Activated CD8-positive, alpha-beta memory T cell treated with anti-CD3 and anti-CD28 coated beads, Interleukin-2, amount 10 ng/mL, durations not matched to agents 7 days and 5 days (primary cell): ENCODE measurements around the gene RGS1. TPM values are rescaled to one million over a fixed set of nuclear protein-coding genes. Genes with fewer than 3 reads are reported as not detected.

ENCODE experiments used
- ATAC-seq: fragments of 150-1000 bp; cut with Tn5 transposase; one replicate; pipeline ENCODE4 v1.10.0; 2021; ENCODE audit warnings: moderate library complexity
- CTCF ChIA-PET: fragments of 350-600 bp; sonication (Branson Sonifier 250); formaldehyde crosslinking; loops from one replicate; lab custom pipeline; 2021; ENCODE audit warnings: antibody characterized with exemption; lab: Charles Lee
- DNase-seq: peaks from one replicate; pipeline ENCODE4 v3.0.0-alpha.2; 2020
- H3K27ac Mint-ChIP-seq: one replicate; pipeline ENCODE4 v1.8.0; 2021; ENCODE audit warnings: mild to moderate bottlenecking, mixed read lengths
- H3K27me3 Mint-ChIP-seq: one replicate; pipeline ENCODE4 v1.8.0; 2021; ENCODE audit warnings: mixed read lengths
- H3K36me3 Mint-ChIP-seq: one replicate; pipeline ENCODE4 v1.8.0; 2021; ENCODE audit warnings: mild to moderate bottlenecking, mixed read lengths
- H3K4me1 Mint-ChIP-seq: one replicate; pipeline ENCODE4 v1.8.0; 2021; ENCODE audit warnings: mixed read lengths
- H3K4me3 Mint-ChIP-seq: one replicate; pipeline ENCODE4 v1.8.0; 2021; ENCODE audit warnings: mild to moderate bottlenecking, moderate library complexity, mixed read lengths
- H3K9me3 Mint-ChIP-seq: one replicate; pipeline ENCODE4 v1.8.0; 2022; ENCODE audit warnings: low read depth, mixed read lengths
- total RNA-seq, 2 experiments: library from RNA; stranded (reverse); gene quantifications; one replicate each; pipeline ENCODE4 v1.2.3, GENCODE V29; 2021

Gene RGS1
- total RNA-seq, 2 experiments from 2014 or later: 27.1 to 35.7 TPM

DNA sequence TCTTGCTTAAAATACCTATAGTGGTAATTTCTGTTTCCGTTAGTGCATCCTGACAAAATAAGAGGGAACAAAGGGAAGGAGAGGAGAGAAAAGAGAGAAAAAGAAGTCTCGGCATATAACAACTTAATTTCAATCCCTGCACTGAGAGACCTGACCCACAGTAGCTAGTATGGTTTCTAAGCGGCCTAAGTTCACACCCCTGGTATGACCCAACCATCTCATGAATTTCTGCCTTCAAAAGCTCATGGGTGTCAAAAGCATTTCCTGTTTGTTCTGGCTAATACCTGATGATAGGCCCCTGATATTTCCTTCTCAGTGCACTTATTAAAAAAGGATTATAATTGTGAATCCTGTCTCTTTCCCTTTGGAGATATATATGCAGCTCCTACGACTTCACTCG lies 32.1 kb upstream of the RGS1 start:
- peaks cover 2% of the 10 kb centered on the region for H3K36me3 Mint-ChIP-seq
- ATAC-seq (no peak), DNase-seq (no peak)
- peaks cover 63% of the 10 kb centered on the region for H3K4me1 Mint-ChIP-seq
- H3K9me3 Mint-ChIP-seq: no peaks in the 10 kb centered on the region
- no peak overlapping the region for H3K4me3 Mint-ChIP-seq
- CTCF ChIA-PET: no interaction called here
- H3K27ac Mint-ChIP-seq: no peak overlapping the region
- H3K27me3 Mint-ChIP-seq: no peaks in the 10 kb centered on the region

DNA sequence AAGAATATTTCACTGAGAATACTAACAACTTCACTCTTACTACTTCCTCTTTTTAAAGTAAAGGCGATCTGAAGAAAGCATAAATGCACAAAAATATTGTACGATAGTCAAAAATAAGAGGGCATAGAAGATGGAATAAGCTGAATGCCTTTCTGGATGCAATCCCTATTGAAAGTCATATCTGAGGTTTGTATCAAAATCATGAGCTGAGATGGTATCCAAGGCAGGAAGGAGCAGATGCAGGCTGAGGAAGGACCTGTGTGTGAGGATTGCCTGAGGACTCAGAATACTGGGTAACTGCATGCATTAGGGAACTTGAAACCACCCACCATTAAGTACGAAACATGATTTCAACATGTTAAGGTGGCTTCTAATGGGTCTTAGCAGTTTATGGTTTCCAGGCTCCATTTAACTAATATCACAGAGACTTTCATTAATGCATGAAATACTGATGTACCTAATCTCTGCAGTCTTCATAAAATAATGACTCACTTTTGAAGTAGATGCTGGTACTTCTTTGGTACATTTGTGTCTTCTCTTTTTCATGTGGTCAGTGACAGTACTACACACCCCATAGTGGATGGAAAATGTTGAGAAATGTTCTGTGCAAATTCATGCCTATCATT lies 29.6 kb upstream of the RGS1 start:
- no peak for DNase-seq
- CTCF ChIA-PET: interaction anchor here (1.7 kb wide), 1 partner anchor 11 kb away, joined by 4 read pairs; no protein-coding TSS in a partner anchor
- Mint-ChIP-seq H3K4me1 (peaks cover 60% of the 10 kb centered on the region), H3K9me3 (no peaks in the 10 kb centered on the region), H3K27ac (no peak overlapping the region), H3K4me3 (no peak overlapping the region), H3K36me3 (peaks cover 2% of the 10 kb centered on the region), H3K27me3 (no peaks in the 10 kb centered on the region)
- no peak for ATAC-seq

DNA sequence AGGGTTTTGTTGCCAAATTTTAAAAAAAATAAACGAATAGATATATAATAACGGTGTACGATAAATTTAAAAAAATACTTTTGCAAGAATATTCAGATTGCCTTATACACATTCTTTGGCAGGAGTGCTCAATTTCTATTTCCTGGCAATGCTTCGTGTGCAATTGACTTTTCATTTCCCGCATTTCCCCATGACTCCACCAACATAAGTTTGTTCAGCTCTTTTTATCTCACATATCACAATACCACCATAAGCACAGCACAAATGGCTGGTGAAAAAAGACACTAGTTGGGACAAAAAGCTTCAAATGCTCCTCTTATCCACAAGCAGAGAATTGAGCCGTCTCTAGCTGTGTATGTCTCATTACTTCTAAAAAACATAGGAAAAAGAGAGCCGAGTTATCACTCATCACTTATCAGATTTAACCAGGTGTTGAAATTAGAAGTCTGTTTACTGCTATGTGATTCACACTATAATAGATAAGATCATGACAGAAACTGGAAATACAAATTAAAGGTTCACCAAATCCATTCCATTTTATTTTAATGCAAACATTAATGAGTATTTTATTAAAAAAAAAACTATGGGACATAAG lies 28.9 kb upstream of the RGS1 start:
- no peak for DNase-seq
- H3K4me3 Mint-ChIP-seq: peak overlapping the region; percentile 21
- CTCF ChIA-PET: interaction anchor here (1.7 kb wide), 1 partner anchor 12 kb away, joined by 4 read pairs; no protein-coding TSS in a partner anchor
- H3K4me1 Mint-ChIP-seq: peaks cover 60% of the 10 kb centered on the region
- peak overlapping the region; percentile 78 for H3K27ac Mint-ChIP-seq
- peaks cover 2% of the 10 kb centered on the region for H3K36me3 Mint-ChIP-seq
- no peak for ATAC-seq
- no peaks in the 10 kb centered on the region for H3K9me3 Mint-ChIP-seq
- H3K27me3 Mint-ChIP-seq: no peaks in the 10 kb centered on the region

DNA sequence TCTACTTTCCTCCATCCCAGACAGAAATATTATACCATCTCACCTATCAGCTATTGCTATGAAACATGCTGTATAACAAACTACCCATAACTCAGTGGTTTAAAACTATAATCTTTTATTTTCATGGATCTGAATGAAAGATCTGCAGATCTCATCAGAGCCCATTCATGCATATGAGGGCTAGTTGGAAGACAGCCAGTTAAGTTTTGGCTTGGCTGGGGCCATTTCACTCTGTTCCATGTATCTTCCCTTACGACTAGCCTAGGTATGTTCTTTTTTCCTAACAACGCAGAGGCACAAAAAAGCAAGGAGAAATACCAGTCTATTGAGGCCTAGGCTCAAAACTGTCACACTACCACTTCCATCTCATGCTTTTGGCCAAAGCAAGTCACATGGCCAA lies 28.1 kb upstream of the RGS1 start:
- peaks cover 2% of the 10 kb centered on the region for H3K36me3 Mint-ChIP-seq
- H3K4me1 Mint-ChIP-seq: peaks cover 62% of the 10 kb centered on the region
- H3K27me3 Mint-ChIP-seq: no peaks in the 10 kb centered on the region
- CTCF ChIA-PET: no interaction called here
- no peak for ATAC-seq
- no peak for DNase-seq
- no peak overlapping the region for H3K4me3 Mint-ChIP-seq
- H3K27ac Mint-ChIP-seq: no peak overlapping the region
- H3K9me3 Mint-ChIP-seq: no peaks in the 10 kb centered on the region

DNA sequence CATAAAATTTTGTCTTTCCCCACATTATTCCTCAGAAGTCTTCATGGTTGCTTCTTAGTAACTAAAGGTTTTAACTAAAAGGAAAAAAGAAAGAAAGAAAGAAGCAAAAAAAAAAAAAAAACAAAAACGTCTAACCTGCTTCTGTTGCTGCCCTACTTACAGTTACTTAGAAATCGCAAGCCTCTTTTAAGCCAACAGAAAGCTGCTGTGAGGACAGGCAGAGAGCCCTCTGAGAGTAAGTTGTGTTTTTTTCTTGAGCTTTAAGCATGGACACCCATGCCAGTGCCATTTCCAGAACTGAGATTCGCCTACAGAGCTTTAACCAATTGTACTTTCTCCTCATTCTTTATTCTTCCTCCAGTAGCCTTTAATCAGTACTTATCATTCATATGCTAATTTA lies 25.6 kb upstream of the RGS1 start:
- CTCF ChIA-PET: interaction anchor here (0.7 to 1.6 kb wide), 3 partner anchors 11 to 263 kb away, joined by 3 to 4 read pairs (median 3); no protein-coding TSS in a partner anchor
- DNase-seq (no peak), ATAC-seq (no peak)
- no peaks in the 10 kb centered on the region for H3K9me3 Mint-ChIP-seq
- H3K27me3 Mint-ChIP-seq: no peaks in the 10 kb centered on the region
- H3K4me1 Mint-ChIP-seq: peaks cover 55% of the 10 kb centered on the region
- peak overlapping the region; percentile 63 for H3K27ac Mint-ChIP-seq
- peaks cover 2% of the 10 kb centered on the region for H3K36me3 Mint-ChIP-seq
- no peak overlapping the region for H3K4me3 Mint-ChIP-seq

DNA sequence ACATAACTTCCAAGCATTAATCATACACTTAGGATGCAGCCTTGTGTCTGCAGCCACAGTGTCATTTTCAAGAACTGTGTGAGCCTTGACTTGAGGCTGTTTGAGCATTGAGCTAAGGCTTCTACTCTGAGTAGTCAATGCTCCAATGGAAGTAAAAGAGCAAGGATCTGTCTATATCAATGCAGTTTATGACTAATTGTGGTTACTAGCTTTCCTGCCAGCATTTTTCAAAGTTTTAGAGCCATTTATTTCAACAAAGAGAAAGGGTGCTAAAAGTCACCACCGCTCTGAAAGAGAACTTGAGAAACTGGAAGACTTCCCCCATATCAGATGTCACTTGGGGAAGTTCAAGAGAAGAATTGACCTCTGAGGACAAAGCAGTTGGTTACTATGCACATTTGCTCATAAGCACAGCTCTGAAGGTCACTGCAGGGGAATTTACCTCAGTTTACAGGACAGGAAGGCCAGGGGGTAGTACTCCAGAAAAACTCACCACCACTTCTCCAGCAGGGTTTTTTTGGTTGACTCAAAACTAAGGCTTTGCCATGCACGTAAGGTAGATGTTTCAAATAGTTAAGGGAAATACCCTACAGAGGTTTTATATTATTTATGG lies 24.5 kb upstream of the RGS1 start:
- H3K27me3 Mint-ChIP-seq: peaks cover 4% of the 10 kb centered on the region
- DNase-seq (no peak), ATAC-seq (peak; percentile 82)
- no peak overlapping the region for H3K4me3 Mint-ChIP-seq
- peaks cover 47% of the 10 kb centered on the region for H3K4me1 Mint-ChIP-seq
- peak overlapping the region; percentile 77 for H3K27ac Mint-ChIP-seq
- peaks cover 2% of the 10 kb centered on the region for H3K36me3 Mint-ChIP-seq
- H3K9me3 Mint-ChIP-seq: no peaks in the 10 kb centered on the region
- CTCF ChIA-PET: interaction anchor here (0.9 to 1.6 kb wide), 2 partner anchors 12 to 77 kb away, joined by 3 to 4 read pairs; no protein-coding TSS in a partner anchor

DNA sequence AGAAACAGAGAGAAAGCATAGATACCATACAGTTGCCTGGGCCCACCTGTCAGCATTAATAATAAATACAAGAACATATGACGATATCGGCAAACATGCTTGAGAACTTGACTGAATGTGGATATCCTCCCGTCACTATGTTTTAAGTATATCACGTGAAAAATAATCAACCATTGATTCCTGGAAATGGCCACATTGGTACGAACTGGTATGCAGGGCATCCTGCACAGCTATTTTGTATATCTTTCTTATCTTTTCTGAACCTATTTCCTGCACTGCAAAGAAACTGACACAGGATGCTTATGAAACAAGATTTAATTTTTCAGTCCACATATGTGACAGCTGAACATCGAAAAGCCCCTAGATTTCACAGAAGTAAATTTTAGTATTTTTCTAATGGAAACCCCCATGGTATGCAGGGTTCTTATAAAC lies 22.8 kb upstream of the RGS1 start:
- DNase-seq (no peak), ATAC-seq (no peak)
- peaks cover 4% of the 10 kb centered on the region for H3K27me3 Mint-ChIP-seq
- no peak overlapping the region for H3K4me3 Mint-ChIP-seq
- H3K4me1 Mint-ChIP-seq: peaks cover 36% of the 10 kb centered on the region
- H3K9me3 Mint-ChIP-seq: no peaks in the 10 kb centered on the region
- no peaks in the 10 kb centered on the region for H3K36me3 Mint-ChIP-seq
- CTCF ChIA-PET: interaction anchor here (1.2 to 1.6 kb wide), 2 partner anchors 8 to 33 kb away, joined by 4 read pairs; no protein-coding TSS in a partner anchor
- peak overlapping the region; percentile 24 for H3K27ac Mint-ChIP-seq

DNA sequence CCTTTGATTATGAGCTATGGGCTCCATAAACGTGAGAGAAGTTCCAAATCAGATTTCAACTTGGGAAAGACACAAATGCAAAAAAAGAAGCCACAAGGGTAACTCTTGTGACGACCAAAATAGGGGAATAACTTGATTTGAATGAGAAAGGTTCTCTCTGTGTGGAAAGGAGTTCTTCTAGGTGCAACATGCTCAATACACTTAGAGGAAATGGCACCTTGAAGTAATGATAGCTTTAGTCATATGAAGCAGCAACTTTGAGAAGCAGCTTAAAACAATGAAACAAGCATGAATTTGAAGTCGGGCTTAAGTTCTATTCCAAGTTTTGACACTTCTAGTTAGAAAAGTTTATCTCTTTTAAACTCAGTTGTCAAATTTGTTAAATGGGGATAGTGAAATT lies 21.8 kb upstream of the RGS1 start:
- no peak for DNase-seq
- Mint-ChIP-seq H3K36me3 (no peaks in the 10 kb centered on the region), H3K27ac (no peak overlapping the region), H3K4me1 (peaks cover 38% of the 10 kb centered on the region), H3K4me3 (no peak overlapping the region), H3K27me3 (peaks cover 4% of the 10 kb centered on the region), H3K9me3 (no peaks in the 10 kb centered on the region)
- ATAC-seq: no peak
- CTCF ChIA-PET: interaction anchor here (0.7 to 1.6 kb wide), 3 partner anchors 9 to 32 kb away, joined by 3 to 4 read pairs (median 4); no protein-coding TSS in a partner anchor

DNA sequence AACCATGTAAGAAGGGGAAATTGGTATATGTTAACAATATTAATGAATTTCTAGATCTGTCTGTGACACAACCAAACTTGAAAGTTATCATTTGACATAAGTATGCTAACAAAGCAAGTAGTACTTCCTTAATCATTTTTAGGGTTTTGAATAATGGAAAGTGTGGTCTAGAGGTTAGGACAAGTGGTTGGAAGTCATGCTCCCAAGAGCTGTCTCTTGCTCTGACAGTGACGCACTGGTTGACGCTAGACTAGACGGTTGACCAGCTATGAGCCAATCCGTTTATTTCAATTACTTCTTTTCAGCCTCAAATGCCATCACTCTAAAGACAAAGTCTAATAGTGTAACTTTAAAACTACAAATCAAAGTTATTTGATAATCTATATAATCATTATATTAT lies 20.7 kb upstream of the RGS1 start:
- Mint-ChIP-seq H3K27ac (no peak overlapping the region), H3K4me3 (no peak overlapping the region), H3K4me1 (peaks cover 41% of the 10 kb centered on the region), H3K27me3 (peaks cover 4% of the 10 kb centered on the region), H3K36me3 (peaks cover 2% of the 10 kb centered on the region), H3K9me3 (no peaks in the 10 kb centered on the region)
- ATAC-seq (no peak), DNase-seq (no peak)
- CTCF ChIA-PET: interaction anchor here (1.0 kb wide), 1 partner anchor 14 kb away, joined by 3 read pairs; no protein-coding TSS in a partner anchor

DNA sequence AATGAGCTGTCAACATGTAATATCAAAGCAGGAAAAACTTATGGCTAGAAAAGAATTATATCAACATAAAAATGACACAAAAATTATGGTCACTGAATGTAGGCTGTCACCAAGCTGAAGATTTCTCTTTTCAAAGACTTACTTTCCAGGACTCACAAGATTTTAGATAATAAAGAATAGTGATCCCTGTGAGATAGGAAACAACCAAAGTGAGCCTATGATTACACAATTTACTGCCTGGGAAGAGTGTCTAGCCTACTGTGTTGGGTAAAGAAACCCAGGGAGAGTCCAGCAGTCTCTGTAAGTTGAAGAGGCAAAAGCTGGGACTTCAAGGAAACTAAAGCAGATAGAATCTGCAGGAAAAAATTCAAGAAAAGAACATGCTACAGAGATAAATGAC lies 20.2 kb upstream of the RGS1 start:
- no peak overlapping the region for H3K27ac Mint-ChIP-seq
- peaks cover 4% of the 10 kb centered on the region for H3K27me3 Mint-ChIP-seq
- CTCF ChIA-PET: interaction anchor here (1.0 kb wide), 1 partner anchor 15 kb away, joined by 3 read pairs; no protein-coding TSS in a partner anchor
- no peak overlapping the region for H3K4me3 Mint-ChIP-seq
- no peak for ATAC-seq
- DNase-seq: no peak
- H3K4me1 Mint-ChIP-seq: peaks cover 41% of the 10 kb centered on the region
- no peaks in the 10 kb centered on the region for H3K9me3 Mint-ChIP-seq
- peaks cover 2% of the 10 kb centered on the region for H3K36me3 Mint-ChIP-seq

DNA sequence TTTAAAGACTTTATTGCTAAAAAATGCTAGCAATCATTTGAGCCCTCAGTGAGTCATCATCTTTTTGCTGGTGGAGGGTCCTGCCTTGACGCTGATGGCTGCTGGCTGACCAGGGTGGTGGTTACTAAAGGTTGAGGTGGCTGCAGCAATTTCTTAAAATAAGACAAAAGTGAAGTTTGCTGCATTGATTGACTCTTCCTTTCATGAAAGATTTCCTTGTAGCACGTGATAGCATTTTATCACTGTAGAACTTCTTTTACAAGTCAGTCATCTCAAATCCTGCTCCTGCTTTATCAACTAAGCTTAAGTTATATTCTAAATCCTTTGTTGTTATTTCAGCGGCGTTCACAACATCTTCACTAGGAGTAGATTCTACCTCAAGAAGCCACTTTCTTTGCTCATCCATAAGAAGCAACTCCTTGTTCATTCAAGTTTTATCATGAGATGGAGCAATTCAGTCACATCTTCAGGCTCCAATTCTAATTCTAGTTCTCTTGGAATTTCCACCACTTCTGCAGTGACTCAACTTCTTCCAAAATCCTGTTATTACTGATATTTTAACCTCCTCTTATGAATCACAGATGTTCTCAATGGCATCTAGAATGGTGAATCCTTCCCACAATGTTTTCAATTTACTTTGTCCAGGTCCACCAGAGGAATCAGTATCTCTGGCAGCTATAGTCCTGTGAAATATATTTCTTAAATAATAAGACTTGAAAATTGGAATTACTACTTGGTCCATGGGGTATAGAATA lies 17.6 kb upstream of the RGS1 start:
- Mint-ChIP-seq H3K27ac (no peak overlapping the region), H3K9me3 (no peaks in the 10 kb centered on the region), H3K4me3 (no peak overlapping the region), H3K36me3 (peaks cover 2% of the 10 kb centered on the region), H3K4me1 (peaks cover 36% of the 10 kb centered on the region), H3K27me3 (peaks cover 4% of the 10 kb centered on the region)
- DNase-seq: no peak
- no peak for ATAC-seq
- CTCF ChIA-PET: interaction anchor here (1.0 kb wide), 1 partner anchor 12 kb away, joined by 3 read pairs; no protein-coding TSS in a partner anchor

DNA sequence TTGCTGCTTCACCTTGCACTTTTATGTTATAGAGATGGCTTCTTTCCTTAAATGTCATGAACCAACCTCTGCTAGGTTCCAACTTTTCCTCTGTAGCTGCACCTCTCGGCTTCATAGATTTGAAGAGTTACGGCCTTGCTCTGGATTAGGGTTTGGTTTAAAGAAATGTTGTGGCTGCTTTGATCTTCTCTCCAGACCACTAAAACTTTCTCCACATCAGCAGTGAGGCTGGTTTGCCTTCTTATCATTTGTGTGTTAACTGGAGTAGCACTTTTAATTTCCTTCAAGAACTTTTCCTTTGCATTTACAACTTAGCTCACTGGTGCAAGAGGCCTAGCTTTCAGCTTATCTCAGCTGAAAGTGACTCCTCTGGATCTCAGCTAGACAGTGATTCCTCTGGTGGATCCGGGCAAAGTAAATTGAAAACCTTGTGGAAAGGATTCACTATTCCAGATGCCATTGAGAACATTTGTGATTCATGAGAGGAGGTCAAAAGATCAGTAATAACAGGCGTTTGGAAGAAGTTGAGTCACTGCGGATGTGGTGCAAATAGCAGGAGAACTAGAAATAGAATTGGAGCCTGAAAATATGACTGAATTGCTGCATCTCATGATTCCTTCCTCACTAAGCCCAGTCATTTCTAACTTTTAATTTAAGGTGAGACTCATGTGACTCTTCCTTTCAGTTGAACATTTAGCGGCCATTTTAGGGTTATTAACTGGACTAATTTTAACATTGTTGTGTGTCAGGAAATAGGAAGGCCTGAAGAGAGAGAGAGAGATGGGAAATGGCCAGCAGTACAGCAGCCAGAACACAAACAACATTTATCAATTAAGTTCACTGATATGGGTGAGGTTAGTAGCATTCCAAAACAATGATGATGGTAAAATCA lies 16.2 kb upstream of the RGS1 start:
- Mint-ChIP-seq H3K4me3 (no peak overlapping the region), H3K27ac (peak overlapping the region; percentile 67), H3K4me1 (peaks cover 31% of the 10 kb centered on the region), H3K27me3 (peaks cover 4% of the 10 kb centered on the region), H3K36me3 (peaks cover 2% of the 10 kb centered on the region), H3K9me3 (no peaks in the 10 kb centered on the region)
- no peak for DNase-seq
- CTCF ChIA-PET: no interaction called here
- ATAC-seq: peak; percentile 78
